Smooth muscle cell (in vitro differentiated cells): ENCODE data around the gene FNDC3A. TPM values are rescaled to one million over a fixed set of nuclear protein-coding genes. Genes with fewer than 3 reads are reported as not detected.
A peak's percentile ranks its signal among the peaks of the same experiment; 100 is the strongest.

ENCODE experiments used
- DNase-seq: peaks from one replicate; lab custom pipeline; 2025; ENCODE audit not compliant: unreplicated experiment; lab: John Stamatoyannopoulos, UW
- H2AFZ ChIP-seq: fragments of 200-600 bp; sonication (generic); 2 replicates; pipeline ENCODE4 v1.6.0; 2016; ENCODE audit warnings: antibody characterized with exemption, low read depth, mild to moderate bottlenecking
- H3F3A ChIP-seq: fragments of 200-600 bp; sonication (generic); 2 replicates; pipeline ENCODE4 v1.6.0; 2017; ENCODE audit warnings: antibody characterized with exemption, low read depth
- H3K27ac ChIP-seq: fragments of 200-600 bp; sonication (generic); 2 replicates; pipeline ENCODE4 v1.5.1; 2016; ENCODE audit warnings: low read depth, mild to moderate bottlenecking
- H3K27me3 ChIP-seq: fragments of 200-600 bp; sonication (generic); 2 replicates; pipeline ENCODE4 v1.6.1; 2016; ENCODE audit warnings: low read depth, mild to moderate bottlenecking
- H3K36me3 ChIP-seq: fragments of 200-600 bp; sonication (generic); 2 replicates; pipeline ENCODE4 v1.5.1; 2016; ENCODE audit warnings: low read depth
- H3K4me1 ChIP-seq: fragments of 200-600 bp; sonication (generic); 2 replicates; pipeline ENCODE4 v1.5.1; 2016; ENCODE audit warnings: low read depth
- H3K4me2 ChIP-seq: fragments of 200-600 bp; sonication (generic); 2 replicates; pipeline ENCODE4 v1.6.0; 2016; ENCODE audit warnings: mild to moderate bottlenecking
- H3K4me3 ChIP-seq: fragments of 200-600 bp; sonication (generic); 2 replicates; pipeline ENCODE4 v1.5.1; 2016; ENCODE audit warnings: mild to moderate bottlenecking
- H3K79me2 ChIP-seq: fragments of 200-600 bp; sonication (generic); 2 replicates; pipeline ENCODE4 v1.6.0; 2016; ENCODE audit warnings: low read depth, mild to moderate bottlenecking
- H3K9ac ChIP-seq: fragments of 200-600 bp; sonication (generic); 2 replicates; pipeline ENCODE4 v1.6.0; 2016; ENCODE audit warnings: low read depth
- H3K9me3 ChIP-seq: fragments of 200-600 bp; sonication (generic); replicated peaks from 2 replicates; pipeline ENCODE4 v1.5.1; 2016; ENCODE audit warnings: low read depth
- H4K20me1 ChIP-seq: fragments of 200-600 bp; sonication (generic); 2 replicates; pipeline ENCODE4 v1.6.0; 2016; ENCODE audit warnings: low read depth
- WGBS: methylation state at CpG from one replicate; pipeline ENCODE4 v1.1.7; 2016; ENCODE audit warnings: low lambda C conversion rate; 5-methylcytosine and 5-hydroxymethylcytosine counted together
- polyA plus RNA-seq: library from polyadenylated mRNA; unstranded; fragments of >200 nt; fragmentation: Nextera tagmentation; extraction: Ambion mirVana; gene quantifications from 2 replicates; pipeline ENCODE4 v1.2.1, GENCODE V29; 2016
- total RNA-seq: library from RNA; depleted of rRNA; stranded (reverse); fragments of >200 nt; gene quantifications from 2 replicates; pipeline ENCODE4 v1.2.3, GENCODE V29; 2014
- TF ChIP-seq, protein P1 (sequence below): fragments of 200-600 bp; sonication (generic); IDR thresholded peaks from 2 replicates; pipeline ENCODE4 v1.5.1; 2017; ENCODE audit warnings: borderline replicate concordance, mild to moderate bottlenecking, antibody characterized with exemption; ENCODE audit not compliant: insufficient read depth, poor library complexity, severe bottlenecking

Gene FNDC3A
- total and polyA plus RNA-seq, 2 experiments from 2014 or later: 22.0 to 104 TPM

DNA sequence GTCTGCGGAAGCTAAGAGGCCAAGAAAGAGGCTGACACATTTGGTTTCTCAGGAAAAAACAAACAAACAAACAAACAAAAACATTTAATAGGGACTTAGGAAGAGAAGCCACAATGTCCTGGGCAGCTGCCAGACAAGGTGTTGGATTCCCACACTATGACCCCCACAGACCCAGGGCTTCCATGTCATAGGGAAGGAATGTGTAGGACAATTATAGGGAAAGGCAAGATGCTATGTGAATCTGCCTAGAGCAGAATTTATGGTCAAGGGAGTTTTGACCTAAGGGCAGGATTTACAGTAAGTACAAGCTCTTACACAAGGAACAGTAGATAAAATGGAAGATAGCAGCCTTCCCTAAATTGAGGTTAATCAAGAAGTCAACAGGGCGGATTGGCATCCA, 262.9 kb downstream of the FNDC3A start:
- no peak for DNase-seq
- H3K36me3 ChIP-seq: no peaks in the 10 kb centered on the region
- no peak overlapping the region for H3K9ac ChIP-seq
- TF ChIP-seq, protein P1, sequence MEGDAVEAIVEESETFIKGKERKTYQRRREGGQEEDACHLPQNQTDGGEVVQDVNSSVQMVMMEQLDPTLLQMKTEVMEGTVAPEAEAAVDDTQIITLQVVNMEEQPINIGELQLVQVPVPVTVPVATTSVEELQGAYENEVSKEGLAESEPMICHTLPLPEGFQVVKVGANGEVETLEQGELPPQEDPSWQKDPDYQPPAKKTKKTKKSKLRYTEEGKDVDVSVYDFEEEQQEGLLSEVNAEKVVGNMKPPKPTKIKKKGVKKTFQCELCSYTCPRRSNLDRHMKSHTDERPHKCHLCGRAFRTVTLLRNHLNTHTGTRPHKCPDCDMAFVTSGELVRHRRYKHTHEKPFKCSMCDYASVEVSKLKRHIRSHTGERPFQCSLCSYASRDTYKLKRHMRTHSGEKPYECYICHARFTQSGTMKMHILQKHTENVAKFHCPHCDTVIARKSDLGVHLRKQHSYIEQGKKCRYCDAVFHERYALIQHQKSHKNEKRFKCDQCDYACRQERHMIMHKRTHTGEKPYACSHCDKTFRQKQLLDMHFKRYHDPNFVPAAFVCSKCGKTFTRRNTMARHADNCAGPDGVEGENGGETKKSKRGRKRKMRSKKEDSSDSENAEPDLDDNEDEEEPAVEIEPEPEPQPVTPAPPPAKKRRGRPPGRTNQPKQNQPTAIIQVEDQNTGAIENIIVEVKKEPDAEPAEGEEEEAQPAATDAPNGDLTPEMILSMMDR: no peak
- H4K20me1 ChIP-seq: no peaks in the 10 kb centered on the region
- no peak overlapping the region for H3K4me2 ChIP-seq
- no peaks in the 10 kb centered on the region for H3K4me1 ChIP-seq
- no peaks in the 10 kb centered on the region for H3K27me3 ChIP-seq
- H3K4me3 ChIP-seq: no peak overlapping the region
- H2AFZ ChIP-seq: no peak overlapping the region
- H3K9me3 ChIP-seq: no peaks in the 10 kb centered on the region
- 73% methylated on average over 2 of the region's 2 CpGs for WGBS
- no peaks in the 10 kb centered on the region for H3K79me2 ChIP-seq
- no peak overlapping the region for H3K27ac ChIP-seq
- H3F3A ChIP-seq: no peaks in the 10 kb centered on the region

DNA sequence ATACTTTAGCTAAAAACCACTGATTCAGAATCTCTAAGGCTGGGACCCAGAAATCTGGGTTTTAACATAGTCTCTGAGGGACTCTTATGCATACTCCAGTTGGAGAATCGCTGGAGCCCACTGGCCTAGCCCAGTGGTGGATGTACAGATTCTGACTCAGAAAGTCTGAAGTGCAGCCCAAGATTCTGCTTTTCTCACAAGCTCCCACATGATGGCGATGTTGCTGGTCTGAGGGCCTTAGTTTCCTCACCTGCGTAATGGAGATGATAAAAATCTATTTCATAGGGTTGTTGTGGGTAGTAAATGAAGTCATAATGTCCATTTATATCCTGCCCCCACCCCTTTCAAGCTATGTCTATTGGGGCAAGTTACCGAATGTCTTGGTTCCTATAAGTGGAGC, 264.3 kb downstream of the FNDC3A start:
- H4K20me1 ChIP-seq: no peaks in the 10 kb centered on the region
- TF ChIP-seq, protein P1: peak; percentile 23
- no peaks in the 10 kb centered on the region for H3K4me1 ChIP-seq
- no peak overlapping the region for H3K4me2 ChIP-seq
- H3K36me3 ChIP-seq: no peaks in the 10 kb centered on the region
- DNase-seq: no peak
- no peaks in the 10 kb centered on the region for H3K79me2 ChIP-seq
- H3K27me3 ChIP-seq: peaks cover 1% of the 10 kb centered on the region
- H3K9me3 ChIP-seq: no peaks in the 10 kb centered on the region
- 34% methylated on average over 4 of the region's 4 CpGs for WGBS
- H3K27ac ChIP-seq: no peak overlapping the region
- H3F3A ChIP-seq: no peaks in the 10 kb centered on the region
- no peak overlapping the region for H3K9ac ChIP-seq
- H2AFZ ChIP-seq: no peak overlapping the region
- no peak overlapping the region for H3K4me3 ChIP-seq

DNA sequence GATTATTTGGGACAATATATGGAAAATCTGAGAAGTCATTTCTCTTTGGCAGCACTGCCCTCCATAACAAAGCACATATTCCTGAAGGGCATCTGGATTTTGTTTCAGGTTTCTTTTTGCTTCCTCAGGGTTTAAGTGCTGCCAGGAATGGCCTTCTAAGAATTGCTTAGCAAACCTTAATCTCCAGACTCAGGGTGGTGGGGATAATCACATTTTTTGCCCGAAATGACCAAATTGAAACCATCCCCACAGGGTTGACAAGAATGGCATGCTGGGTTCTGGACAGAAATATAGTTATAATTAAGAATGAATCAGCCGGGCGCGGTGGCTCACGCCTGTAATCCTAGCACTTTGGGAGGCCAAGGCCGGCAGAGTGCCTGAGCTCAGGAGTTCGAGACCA, 265.6 kb downstream of the FNDC3A start:
- Histone ChIP-seq H3K27me3 (peaks cover 3% of the 10 kb centered on the region), H2AFZ (no peak overlapping the region), H3F3A (no peaks in the 10 kb centered on the region), H3K9me3 (no peaks in the 10 kb centered on the region), H3K36me3 (no peaks in the 10 kb centered on the region), H3K27ac (no peak overlapping the region), H3K4me3 (no peak overlapping the region), H3K79me2 (no peaks in the 10 kb centered on the region), H4K20me1 (no peaks in the 10 kb centered on the region), H3K4me1 (no peaks in the 10 kb centered on the region), H3K9ac (no peak overlapping the region), H3K4me2 (no peak overlapping the region)
- no peak for DNase-seq
- WGBS: 95% methylated on average over 7 of the region's 7 CpGs
- TF ChIP-seq, protein P1: no peak

DNA sequence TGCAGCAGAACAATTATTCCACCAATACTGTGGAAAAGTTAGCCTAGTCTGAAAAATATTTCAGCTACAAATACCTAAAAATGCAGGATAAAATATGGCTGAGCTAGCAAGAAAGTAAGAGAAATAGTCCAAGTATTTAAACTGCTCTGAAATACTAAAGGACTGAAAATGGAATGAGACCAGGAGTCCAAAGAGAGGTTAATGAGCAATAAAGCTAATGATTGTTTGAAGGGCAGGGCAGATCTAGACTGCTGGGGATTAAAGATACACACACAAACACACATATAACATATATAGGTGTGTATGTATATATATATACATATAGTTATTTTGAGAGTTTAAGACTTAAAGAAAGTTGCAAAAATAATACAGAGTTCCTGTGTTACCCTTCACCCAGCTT, 269.4 kb downstream of the FNDC3A start:
- no peaks in the 10 kb centered on the region for H3K79me2 ChIP-seq
- no peak overlapping the region for H3K9ac ChIP-seq
- H3K4me3 ChIP-seq: no peak overlapping the region
- TF ChIP-seq, protein P1: no peak
- no peak overlapping the region for H3K27ac ChIP-seq
- no peaks in the 10 kb centered on the region for H3K9me3 ChIP-seq
- no peaks in the 10 kb centered on the region for H3F3A ChIP-seq
- H3K36me3 ChIP-seq: no peaks in the 10 kb centered on the region
- H4K20me1 ChIP-seq: no peaks in the 10 kb centered on the region
- no peak overlapping the region for H3K4me2 ChIP-seq
- no peak for DNase-seq
- peaks cover 15% of the 10 kb centered on the region for H3K4me1 ChIP-seq
- peaks cover 3% of the 10 kb centered on the region for H3K27me3 ChIP-seq
- H2AFZ ChIP-seq: no peak overlapping the region
